SIG-M5 (cell line): ENCODE measurements around the gene SLC39A2.
"Not testable (repeated sequence)": the region's sequence is repeated elsewhere in the genome, so short reads cannot be mapped to it uniquely, and the experiment has no call there.

Source experiments
- DNase-seq: peaks from one replicate; lab custom pipeline; 2025; lab: John Stamatoyannopoulos, UW

The SLC39A2 gene

GRCh38 chr14:20997115-20997514 lies 2.0 kb upstream of the SLC39A2 start:
- no peak for DNase-seq

- DNase-seq: no peak
Measured at GRCh38 chr14:20997564-20997963, 1.5 kb upstream of the SLC39A2 start.

- no peak for DNase-seq
Measured at GRCh38 chr14:20998139-20998538, 954 bp upstream of the SLC39A2 start.

- no peak for DNase-seq
Measured at GRCh38 chr14:20999591-20999990, 498 bp downstream of the SLC39A2 start.

GRCh38 chr14:21001218-21001617 lies 2.1 kb downstream of the SLC39A2 start:
- DNase-seq: no peak

- DNase-seq: no peak
Measured at GRCh38 chr14:21003788-21004346, 4.8 kb downstream of the SLC39A2 start.

GRCh38 chr14:21009721-21010120 lies 10.6 kb downstream of the SLC39A2 start:
- DNase-seq: not testable (repeated sequence)

- DNase-seq: no peak
Measured at GRCh38 chr14:21011136-21011535, 12.0 kb downstream of the SLC39A2 start.

GRCh38 chr14:21014761-21015190 lies 15.7 kb downstream of the SLC39A2 start:
- peak; percentile 16 for DNase-seq

GRCh38 chr14:21015312-21015711 lies 16.2 kb downstream of the SLC39A2 start:
- DNase-seq: no peak

- no peak for DNase-seq
Measured at GRCh38 chr14:21016413-21017190, 17.5 kb downstream of the SLC39A2 start.

- no peak for DNase-seq
Measured at GRCh38 chr14:21017528-21018245, 18.6 kb downstream of the SLC39A2 start.

GRCh38 chr14:21018286-21018685 lies 19.2 kb downstream of the SLC39A2 start:
- no peak for DNase-seq

- DNase-seq: no peak
Measured at GRCh38 chr14:21018781-21019180, 19.7 kb downstream of the SLC39A2 start.

- no peak for DNase-seq
Measured at GRCh38 chr14:21019366-21019765, 20.3 kb downstream of the SLC39A2 start.

- no peak for DNase-seq
Measured at GRCh38 chr14:21020977-21021545, 22.0 kb downstream of the SLC39A2 start.

GRCh38 chr14:21022686-21023085 lies 23.6 kb downstream of the SLC39A2 start:
- no peak for DNase-seq

- DNase-seq: no peak
Measured at GRCh38 chr14:21023174-21023573, 24.1 kb downstream of the SLC39A2 start.

GRCh38 chr14:21023817-21024584 lies 24.9 kb downstream of the SLC39A2 start:
- DNase-seq: no peak

- no peak for DNase-seq
Measured at GRCh38 chr14:21024585-21025370, 25.7 kb downstream of the SLC39A2 start, which contains the start of gene NDRG2. TSS of gene NDRG2 (minus strand) at chr14:21025061. CDS start at chr14:21023315, 1,746 bp downstream.
